Kidney (tissue), 14 donors: Measurements from ENCODE around the gene HSD11B2. TPM values are rescaled to one million over a fixed set of nuclear protein-coding genes. Genes with fewer than 3 reads are reported as not detected.

Source experiments
- DNase-seq, 5 donors: peaks; one replicate each; pipeline ENCODE4 v3.0.0-alpha.2; 2013 to 2020
- FAIRE-seq: peaks from 2 replicates; lab custom pipeline; 2012; peaks lifted over from hg19 to GRCh38; lab: Jason Lieb, UNC
- H3K27ac ChIP-seq, 2 donors: one replicate each; pipeline ENCODE4 v1.7.0; 2013; ENCODE audit warnings: low read depth in 2 of 2, low read length in 2 of 2, inconsistent platforms in 1 of 2
- H3K27me3 ChIP-seq: one replicate; pipeline ENCODE4 v1.7.1; 2013; ENCODE audit warnings: low read length, inconsistent platforms; ENCODE audit not compliant: control insufficient read depth, insufficient read depth
- H3K36me3 ChIP-seq, 3 donors: one replicate each; pipeline versions ENCODE4 v1.7.0 to v1.7.1; 2013; ENCODE audit warnings: low read length in 3 of 3, control low read depth in 1 of 3, inconsistent platforms in 1 of 3; ENCODE audit not compliant: insufficient read depth in 3 of 3, control insufficient read depth in 2 of 3
- H3K4me1 ChIP-seq, 3 donors: one replicate each; pipeline versions ENCODE4 v1.7.0 to v1.7.1; 2013; ENCODE audit warnings: low read length in 3 of 3, inconsistent platforms in 1 of 3, low read depth in 1 of 3; ENCODE audit not compliant: control insufficient read depth in 2 of 3, insufficient read depth in 2 of 3
- H3K4me3 ChIP-seq, 3 donors: one replicate each; pipeline versions ENCODE4 v1.7.0 to v1.8.1; 2013; ENCODE audit warnings: low read length in 3 of 3, control low read depth in 1 of 3, inconsistent platforms in 1 of 3
- H3K9ac ChIP-seq, 3 donors: one replicate each; pipeline versions ENCODE4 v1.7.0 to v1.7.1; 2013; ENCODE audit warnings: low read length in 3 of 3, control low read depth in 1 of 3, inconsistent platforms in 1 of 3
- H3K9me3 ChIP-seq, 3 donors: one replicate each; pipeline versions ENCODE4 v1.7.0 to v1.7.1; 2013; ENCODE audit warnings: low read length in 3 of 3, control low read depth in 1 of 3, inconsistent platforms in 1 of 3; ENCODE audit not compliant: control insufficient read depth in 2 of 3, insufficient read depth in 1 of 3
- CTCF ChIP-seq: IDR thresholded peaks from 3 replicates; pipeline ENCODE4 v1.5.1; 2012; ENCODE audit warnings: mild to moderate bottlenecking, moderate library complexity, borderline replicate concordance; ENCODE audit not compliant: insufficient read depth; ENCODE audit errors: extremely low read depth
- intact Hi-C: fragments of 100-400 bp; cut with DNase I; formaldehyde crosslinking; loops from one replicate; pipeline ENCODE4 v1.11.1; 2022
- polyA plus RNA-seq: library from polyadenylated mRNA; stranded (reverse); fragments of 350-450 nt; fragmentation: Illumina TruSeq; extraction: RNeasy Lipid Tissue Mini Kit (QIAGEN cat#74804); gene quantifications from one replicate; pipeline ENCODE4 v1.2.3, GENCODE V29; 2014; ENCODE audit warnings: low read depth, low replicate concordance; ENCODE audit not compliant: insufficient read depth
- total RNA-seq: library from RNA; stranded (reverse); fragmentation: NEBNext Ultra II Directional; extraction: Animal tissue kit (Norgen Biotek cat#: 25700); gene quantifications from one replicate; pipeline ENCODE4 v1.2.1, GENCODE V29; 2021
- donor health status: control.
- donor health status: control.
- donor health status: control.
- donor health status: control.
- donor health status: control.
- donor health status: DM: yes; HTN: yes; CAD: no.
- donor health status: Normal renal cell carcinoma (clear cell type).

The HSD11B2 gene
- total and polyA plus RNA-seq, 2 donors from 2014 or later = 139 to 1,022 TPM

- Histone ChIP-seq H3K9me3 (no peaks in the 10 kb centered on the region), H3K4me1 (peaks cover 0 to 49% (median 35%) of the 10 kb centered on the region in 3 donors), H3K27me3 (peaks cover 3% of the 10 kb centered on the region), H3K9ac (peak overlapping the region; percentile 30 to 95 (median 89)), H3K4me3 (peak overlapping the region; percentile 39 to 80 (median 70)), H3K36me3 (peaks cover 0 to 11% (median 9%) of the 10 kb centered on the region in 3 donors), H3K27ac (peak overlapping the region; percentile 93 to 98)
- DNase-seq (no peak), FAIRE-seq (no peak)
- intact Hi-C loops = no loop called here
- no peak for TF ChIP-seq CTCF
Observed at GRCh38 chr16:67432506-67432890, 1.6 kb downstream of the HSD11B2 start.

- Histone ChIP-seq H3K9ac (peak overlapping the region in 2 of 3 donors; percentile 89 to 95), H3K4me3 (peak overlapping the region; percentile 3 to 80 (median 70)), H3K9me3 (no peaks in the 10 kb centered on the region), H3K27ac (peak overlapping the region; percentile 93 to 98), H3K4me1 (peaks cover 0 to 45% (median 30%) of the 10 kb centered on the region in 3 donors), H3K36me3 (peaks cover 0 to 18% (median 14%) of the 10 kb centered on the region in 3 donors), H3K27me3 (peaks cover 3% of the 10 kb centered on the region)
- TF ChIP-seq CTCF = no peak
- intact Hi-C loops = no loop called here
- FAIRE-seq = no peak
- no peak for DNase-seq
Observed at GRCh38 chr16:67433131-67433719, 2.3 kb downstream of the HSD11B2 start.

- FAIRE-seq (no peak), DNase-seq (no peak)
- Histone ChIP-seq H3K27ac (peak overlapping the region; percentile 88), H3K9ac (peak overlapping the region in 1 of 3 donors; percentile 74), H3K36me3 (peaks cover 3 to 25% (median 18%) of the 10 kb centered on the region in 3 donors), H3K4me3 (peak overlapping the region in 1 of 3 donors; percentile 20), H3K27me3 (no peaks in the 10 kb centered on the region), H3K4me1 (peaks cover 0 to 37% (median 19%) of the 10 kb centered on the region in 3 donors), H3K9me3 (no peaks in the 10 kb centered on the region)
- intact Hi-C loops = no loop called here
- no peak for TF ChIP-seq CTCF
Observed at GRCh38 chr16:67435758-67436164, 4.8 kb downstream of the HSD11B2 start.
